Panc1 (cell line): ENCODE measurements around the gene CHSY1. TPM values are rescaled to one million over a fixed set of nuclear protein-coding genes. Genes with fewer than 3 reads are reported as not detected.

ENCODE experiments used
- ATAC-seq: fragments of 200-7000 bp; cut with Tn5 transposase; 2 replicates; pipeline ENCODE4 v1.9.1; 2020; ENCODE audit warnings: mild to moderate bottlenecking, moderate library complexity
- Bru-seq: library from RNA; stranded (reverse); fragments of 400-500 nt; gene quantifications from one replicate; lab custom pipeline; 2021; lab: Mats Ljungman, UMichigan
- BruChase-seq, 2 experiments: library from RNA; stranded (reverse); fragments of 400-500 nt; gene quantifications; one replicate each; lab custom pipeline; 2021; lab: Mats Ljungman, UMichigan
- BruUV-seq: library from RNA; stranded (reverse); fragments of 400-500 nt; replicated peaks from 2 replicates; lab custom pipeline; 2021; lab: Mats Ljungman, UMichigan
- CTCF ChIA-PET: fragments of 300-600 bp; sonication (Branson Sonifier 250); formaldehyde crosslinking; loops from one replicate; lab custom pipeline; 2022; ENCODE audit warnings: antibody characterized with exemption; lab: Charles Lee
- POLR2A ChIA-PET: fragments of 300-600 bp; sonication (Branson Sonifier 250); formaldehyde crosslinking; loops from one replicate; lab custom pipeline; 2022; ENCODE audit warnings: antibody characterized with exemption; lab: Charles Lee
- DNase-seq: peaks from one replicate; pipeline ENCODE4 v3.0.0-alpha.2; 2010; ENCODE audit warnings: low read depth, low spot score
- H3K27ac ChIP-seq: 2 replicates; pipeline ENCODE4 v1.5.1; 2011; ENCODE audit warnings: mild to moderate bottlenecking, low read length, inconsistent platforms
- H3K27me3 ChIP-seq: fragments of 200-500 bp; sonication (Bioruptor generic); 2 replicates; pipeline ENCODE4 v1.6.0; 2014; ENCODE audit warnings: low read length, inconsistent platforms; ENCODE audit not compliant: control insufficient read depth, insufficient read depth
- H3K36me3 ChIP-seq: fragments of 200-500 bp; sonication (Bioruptor generic); 2 replicates; pipeline ENCODE4 v1.5.1; 2014; ENCODE audit warnings: inconsistent platforms, mild to moderate bottlenecking, low read length, moderate library complexity; ENCODE audit not compliant: control insufficient read depth, insufficient read depth
- H3K4me1 ChIP-seq: 2 replicates; pipeline ENCODE4 v1.5.1; 2011; ENCODE audit warnings: inconsistent platforms, mild to moderate bottlenecking, low read length, moderate library complexity; ENCODE audit not compliant: control insufficient read depth, insufficient read depth
- H3K4me3 ChIP-seq, 2 experiments: 2 replicates each; pipeline ENCODE4 v1.5.1; 2011 to 2012; ENCODE audit warnings: low read depth in 2 of 2, low read length in 2 of 2, mild to moderate bottlenecking in 2 of 2, inconsistent platforms in 1 of 2, moderate library complexity in 1 of 2
- H3K9me3 ChIP-seq: fragments of 200-500 bp; sonication (Bioruptor generic); 2 replicates; pipeline ENCODE4 v1.5.1; 2014; ENCODE audit warnings: low read depth, mild to moderate bottlenecking, inconsistent platforms, low read length, moderate library complexity; ENCODE audit not compliant: control insufficient read depth, insufficient read depth
- CTCF ChIP-seq: fragments of 450-650 bp; IDR thresholded peaks from 2 replicates; pipeline ENCODE4 v1.5.1; 2017; ENCODE audit warnings: mild to moderate bottlenecking
- POLR2AphosphoS5 ChIP-seq: IDR thresholded peaks from 2 replicates; pipeline ENCODE4 v1.6.1; 2012; ENCODE audit warnings: mild to moderate bottlenecking, low read depth, low read length, moderate library complexity
- REST ChIP-seq, 2 experiments: IDR thresholded peaks; 2 replicates each; pipeline ENCODE4 v1.6.1; 2011 to 2012; ENCODE audit warnings: low read depth in 2 of 2, control low read depth in 1 of 2, low read length in 1 of 2, mild to moderate bottlenecking in 1 of 2, moderate library complexity in 1 of 2; ENCODE audit not compliant: insufficient read depth in 1 of 2
- SIN3A ChIP-seq: IDR thresholded peaks from 2 replicates; pipeline ENCODE4 v1.6.1; 2012; ENCODE audit warnings: low read depth, mild to moderate bottlenecking, low read length, moderate library complexity, borderline replicate concordance; ENCODE audit not compliant: insufficient read depth
- TCF7L2 ChIP-seq: IDR thresholded peaks from 2 replicates; pipeline ENCODE4 v1.6.1; 2011; ENCODE audit warnings: mild to moderate bottlenecking, low read depth, low read length, inconsistent platforms
- in situ Hi-C: cut with HindIII; loops from 2 replicates; pipeline ENCODE4 v1.10.0; 2016; ENCODE audit warnings: low sequenced_read_pairs, low pct_unique_long_range_greater_than_20kb
- intact Hi-C: fragments of 100-400 bp; cut with micrococcal nuclease; formaldehyde crosslinking; loops from one replicate; pipeline ENCODE4 v1.10.0; 2022; ENCODE audit not compliant: unreplicated experiment
- long read RNA-seq: library from polyadenylated mRNA; unstranded; transcript quantifications from one replicate; pipeline ENCODE4 v2.0.0, GENCODE V29; 2021; ENCODE audit not compliant: unreplicated experiment
- polyA plus RNA-seq: library from polyadenylated mRNA; unstranded; fragments of >200 nt; gene quantifications from one replicate; pipeline ENCODE4 v1.2.1, GENCODE V29; 2012; ENCODE audit warnings: missing spikeins; ENCODE audit not compliant: insufficient read length
- total RNA-seq: library from RNA; stranded (reverse); gene quantifications from one replicate; pipeline ENCODE4 v1.2.1, GENCODE V29; 2021; ENCODE audit not compliant: unreplicated experiment

The CHSY1 gene
- 50.8 TPM for total RNA-seq
- polyA plus RNA-seq, result 21.5 TPM
- percentile 93 among the genes with signal in this experiment for Bru-seq, nascent RNA
- percentile 92 among the genes with signal in this experiment for BruChase-seq, experiment 1, labeled RNA remaining after a 2-hour chase
- BruChase-seq, experiment 2, labeled RNA remaining after a 6-hour chase, result percentile 87 among the genes with signal in this experiment
- long read RNA-seq, full-length matches to known transcripts, result 46 of 102 reads
- long read RNA-seq, partial matches to known transcripts, result 36 of 102 reads
- long read RNA-seq, other reads (novel, unspliced or antisense), result 20 of 102 reads

GRCh38 chr15:101251830-101252820, at the start of gene CHSY1:
Gene CHSY1 (minus strand): TSS chr15:101252048. CDS start chr15:101251456, 592 bp downstream.
- DNase-seq (peak; percentile 33), ATAC-seq (peak; percentile 86)
- TF ChIP-seq TCF7L2 (peak; percentile 58; the same call in 1 of the 2 replicates), CTCF (peak; percentile 70), REST (IDR thresholded peaks at IDR 0.05; ENCODE audit: insufficient read depth in 1 of 2, low read depth in 2 of 2, low read length in 1 of 2) (0 out of 4 replicates have a peak, but pooled peaks of 1 of the 2 experiments have one; percentile 45), POLR2AphosphoS5 (peak; percentile 89), SIN3A (peak; percentile 73; the same call in 1 of the 2 replicates)
- in situ Hi-C loops, result no loop called here
- no TSS peak for BruUV-seq
- ChIA-PET CTCF (no interaction called here), POLR2A (interaction anchor here (0.6 to 0.7 kb wide), 6 partner anchors 11 to 1511 kb away, joined by 3 to 12 read pairs (median 6); no protein-coding TSS in a partner anchor)
- no peaks in the 10 kb centered on the region for H3K27me3 ChIP-seq
- peaks cover 4% of the 10 kb centered on the region; the same call in 1 of the 2 replicates for H3K36me3 ChIP-seq
- H3K9me3 ChIP-seq, result no peaks in the 10 kb centered on the region
- H3K4me3 ChIP-seq, result peak within 1 kb of the TSS; percentile 87 to 93
- intact Hi-C loops, result loop anchor here (10.0 kb wide), 1 partner anchor 337 kb away; the partner anchor contains the start of gene LRRK1
- H3K27ac ChIP-seq, result peak within 1 kb of the TSS; percentile 96
- H3K4me1 ChIP-seq, result peaks cover 48% of the 10 kb centered on the region
